Neutrophil (primary cell): ENCODE data around the gene KNDC1.
A peak's percentile ranks its signal among the peaks of the same experiment; 100 is the strongest.

ENCODE experiments used
- H3K27ac ChIP-seq: fragments of 200-600 bp; sonication (generic); 2 replicates; pipeline ENCODE4 v1.5.1; 2016; ENCODE audit warnings: mild to moderate bottlenecking, moderate library complexity
- H3K27me3 ChIP-seq: fragments of 200-600 bp; sonication (generic); 2 replicates; pipeline ENCODE4 v1.6.0; 2016; ENCODE audit warnings: mild to moderate bottlenecking
- H3K36me3 ChIP-seq: fragments of 200-600 bp; sonication (generic); 2 replicates; pipeline ENCODE4 v1.5.1; 2017
- H3K4me1 ChIP-seq, 2 experiments: fragments of 200-600 bp in 1 of 2; sonication (generic) in 1 of 2; 1 replicate in 1 of 2; 2 replicates in 1 of 2; pipeline versions ENCODE4 v1.5.1 to v1.6.1; 2013 to 2016; ENCODE audit warnings: low read depth in 1 of 2, low read length in 1 of 2, mild to moderate bottlenecking in 1 of 2, moderate library complexity in 1 of 2; ENCODE audit not compliant: control insufficient read depth in 1 of 2, insufficient read depth in 1 of 2
- H3K4me3 ChIP-seq, 2 experiments: fragments of 200-600 bp in 1 of 2; sonication (generic) in 1 of 2; 1 replicate in 1 of 2; 2 replicates in 1 of 2; pipeline ENCODE4 v1.5.1; 2013 to 2016; ENCODE audit warnings: low read depth in 1 of 2, low read length in 1 of 2, mild to moderate bottlenecking in 1 of 2, moderate library complexity in 1 of 2
- H3K9me3 ChIP-seq: fragments of 200-600 bp; sonication (generic); 2 replicates; pipeline ENCODE4 v1.5.1; 2016
- TF ChIP-seq, protein P1 (sequence below): fragments of 200-600 bp; sonication (generic); IDR thresholded peaks from 2 replicates; pipeline ENCODE4 v1.5.1; 2016; ENCODE audit warnings: antibody characterized with exemption

The KNDC1 gene

DNA sequence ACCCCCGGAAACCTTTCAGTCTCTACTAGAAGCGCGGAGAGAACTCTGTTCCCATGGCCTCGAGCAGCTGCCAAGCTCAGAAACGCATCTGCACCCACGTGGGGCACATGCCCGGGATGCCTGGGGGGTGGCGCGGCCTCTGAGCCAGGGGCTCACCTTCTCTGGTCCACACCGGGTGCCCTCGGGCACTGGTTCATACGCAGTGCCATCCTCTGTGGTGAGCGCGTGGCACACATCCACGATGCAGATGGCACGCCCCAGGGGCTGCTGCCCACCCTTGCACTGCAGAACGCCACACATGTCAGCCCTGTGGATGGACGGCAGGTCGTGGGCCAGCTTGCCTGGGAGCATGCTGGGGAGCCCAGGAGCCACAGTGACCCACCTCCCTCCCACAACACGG, 110.2 kb downstream of the KNDC1 start:
- no peak overlapping the region for H3K4me3 ChIP-seq
- no peak overlapping the region for H3K27ac ChIP-seq
- peaks cover 100% of the 10 kb centered on the region for H3K36me3 ChIP-seq
- H3K27me3 ChIP-seq = no peaks in the 10 kb centered on the region
- TF ChIP-seq, protein P1, sequence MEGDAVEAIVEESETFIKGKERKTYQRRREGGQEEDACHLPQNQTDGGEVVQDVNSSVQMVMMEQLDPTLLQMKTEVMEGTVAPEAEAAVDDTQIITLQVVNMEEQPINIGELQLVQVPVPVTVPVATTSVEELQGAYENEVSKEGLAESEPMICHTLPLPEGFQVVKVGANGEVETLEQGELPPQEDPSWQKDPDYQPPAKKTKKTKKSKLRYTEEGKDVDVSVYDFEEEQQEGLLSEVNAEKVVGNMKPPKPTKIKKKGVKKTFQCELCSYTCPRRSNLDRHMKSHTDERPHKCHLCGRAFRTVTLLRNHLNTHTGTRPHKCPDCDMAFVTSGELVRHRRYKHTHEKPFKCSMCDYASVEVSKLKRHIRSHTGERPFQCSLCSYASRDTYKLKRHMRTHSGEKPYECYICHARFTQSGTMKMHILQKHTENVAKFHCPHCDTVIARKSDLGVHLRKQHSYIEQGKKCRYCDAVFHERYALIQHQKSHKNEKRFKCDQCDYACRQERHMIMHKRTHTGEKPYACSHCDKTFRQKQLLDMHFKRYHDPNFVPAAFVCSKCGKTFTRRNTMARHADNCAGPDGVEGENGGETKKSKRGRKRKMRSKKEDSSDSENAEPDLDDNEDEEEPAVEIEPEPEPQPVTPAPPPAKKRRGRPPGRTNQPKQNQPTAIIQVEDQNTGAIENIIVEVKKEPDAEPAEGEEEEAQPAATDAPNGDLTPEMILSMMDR = no peak
- H3K4me1 ChIP-seq = peaks cover 23 to 33% of the 10 kb centered on the region in 2 experiments
- no peaks in the 10 kb centered on the region for H3K9me3 ChIP-seq

- H3K4me3 ChIP-seq = no peak overlapping the region
- peaks cover 96% of the 10 kb centered on the region for H3K36me3 ChIP-seq
- TF ChIP-seq, protein P1 = no peak
Measured at GRCh38 chr10:133270773-133271297, 110.8 kb downstream of the KNDC1 start.

DNA sequence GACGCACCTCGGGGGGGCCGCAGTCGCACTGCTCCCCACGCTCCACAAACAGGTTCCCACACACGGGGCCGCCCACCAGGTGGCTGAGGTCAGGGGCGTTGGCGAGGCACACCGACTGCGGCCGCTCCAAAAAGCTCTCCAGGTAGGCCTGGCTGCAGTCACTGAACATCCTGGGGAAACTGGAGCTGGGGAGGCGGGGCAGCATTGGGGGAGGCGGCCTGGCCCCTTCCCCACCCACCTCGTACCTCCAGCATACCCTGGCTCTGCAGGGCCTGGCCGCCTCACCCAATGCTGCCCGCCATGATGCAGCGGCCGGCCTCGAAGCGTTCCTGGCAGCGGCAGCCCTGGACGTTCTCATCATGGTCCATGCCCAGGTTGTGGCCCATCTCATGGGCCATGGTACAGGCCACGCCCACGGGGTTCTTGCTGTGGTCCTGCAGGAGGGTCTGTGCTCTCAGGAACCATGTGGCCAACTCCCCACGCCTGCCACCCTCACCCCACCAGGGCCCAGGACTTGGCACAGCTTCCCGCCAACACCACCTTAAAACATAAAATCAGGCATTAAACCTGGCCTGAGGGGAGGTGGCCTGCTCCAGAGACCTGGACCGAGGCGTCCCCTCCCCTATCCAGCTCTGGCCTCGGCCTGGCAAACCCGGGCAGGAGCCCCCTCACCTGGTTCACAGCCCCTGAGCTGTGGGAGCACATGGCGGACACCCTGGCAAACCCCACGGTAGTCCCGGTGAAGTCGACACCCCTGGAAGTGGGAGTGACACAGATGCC, 111.7 kb downstream of the KNDC1 start:
- Histone ChIP-seq H3K27me3 (no peaks in the 10 kb centered on the region), H3K27ac (peak overlapping the region; percentile 18), H3K9me3 (no peaks in the 10 kb centered on the region), H3K4me1 (peaks cover 18 to 24% of the 10 kb centered on the region in 2 experiments), H3K36me3 (peaks cover 87% of the 10 kb centered on the region), H3K4me3 (no peak overlapping the region)
- TF ChIP-seq, protein P1 = no peak

More at GRCh38 chr10:133270773-133271297, 110.8 kb downstream of the KNDC1 start:
- peak overlapping the region; percentile 8 for H3K27ac ChIP-seq
- no peaks in the 10 kb centered on the region for H3K9me3 ChIP-seq
- H3K27me3 ChIP-seq = no peaks in the 10 kb centered on the region
- H3K4me1 ChIP-seq = peaks cover 16 to 26% of the 10 kb centered on the region in 2 experiments

GRCh38 chr10:133272301-133272963, 112.4 kb downstream of the KNDC1 start:
- TF ChIP-seq, protein P1 = no peak
- Histone ChIP-seq H3K36me3 (peaks cover 80% of the 10 kb centered on the region), H3K27ac (peak overlapping the region; percentile 100), H3K27me3 (no peaks in the 10 kb centered on the region), H3K9me3 (no peaks in the 10 kb centered on the region), H3K4me1 (peaks cover 24 to 25% of the 10 kb centered on the region in 2 experiments), H3K4me3 (no peak overlapping the region)

DNA sequence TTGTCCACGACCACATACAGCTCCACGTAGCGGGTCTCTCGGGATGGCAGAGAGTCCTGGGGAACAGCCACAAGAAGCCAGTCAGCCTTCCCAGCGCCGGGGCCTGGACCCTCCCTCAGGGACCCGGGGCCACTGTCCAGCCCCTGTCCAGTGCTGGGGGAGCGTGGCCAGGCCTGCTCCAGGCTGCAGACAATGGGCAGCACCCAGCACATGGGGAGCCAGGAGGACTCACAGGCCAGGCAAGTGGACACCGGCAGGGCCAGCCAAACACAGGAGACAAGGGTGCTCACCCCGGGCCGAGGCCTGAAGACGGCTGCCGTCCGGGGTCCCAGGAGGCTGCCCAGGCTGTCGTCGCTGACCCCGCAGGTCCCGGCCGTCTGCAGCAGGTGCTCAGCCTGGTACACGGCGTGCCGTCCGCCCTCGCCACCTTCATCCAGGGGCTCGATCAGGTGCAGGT, 113.0 kb downstream of the KNDC1 start:
- H3K27me3 ChIP-seq = no peaks in the 10 kb centered on the region
- no peak overlapping the region for H3K4me3 ChIP-seq
- peaks cover 74% of the 10 kb centered on the region for H3K36me3 ChIP-seq
- TF ChIP-seq, protein P1 = no peak
- H3K27ac ChIP-seq = peak overlapping the region; percentile 100
- H3K4me1 ChIP-seq = peaks cover 30 to 31% of the 10 kb centered on the region in 2 experiments
- H3K9me3 ChIP-seq = no peaks in the 10 kb centered on the region
